OCI-LY1 (cell line): ENCODE measurements around the gene MRPS10.

Experiments used
- H2AFZ ChIP-seq: fragments of 200-600 bp; sonication (generic), shearing (Covaris generic); 2 replicates; pipeline ENCODE4 v1.6.0; 2014; ENCODE audit warnings: antibody characterized with exemption, mild to moderate bottlenecking, low read length
- H3F3A ChIP-seq: fragments of 200-600 bp; sonication (generic), shearing (Covaris generic); 2 replicates; pipeline ENCODE4 v1.6.0; 2014; ENCODE audit warnings: mild to moderate bottlenecking, antibody characterized with exemption, low read length, moderate library complexity; ENCODE audit not compliant: insufficient read depth
- H3K27ac ChIP-seq: fragments of 200-600 bp; sonication (generic); 2 replicates; pipeline ENCODE4 v1.5.1; 2014; ENCODE audit warnings: low read length, mixed run types, mild to moderate bottlenecking, low read depth; ENCODE audit not compliant: poor library complexity, severe bottlenecking
- H3K27me3 ChIP-seq: fragments of 200-600 bp; sonication (generic); 2 replicates; pipeline ENCODE4 v1.6.0; 2014; ENCODE audit warnings: antibody characterized with exemption, mild to moderate bottlenecking, low read length, moderate library complexity; ENCODE audit not compliant: insufficient read depth
- H3K36me3 ChIP-seq: fragments of 200-600 bp; sonication (generic); 2 replicates; pipeline ENCODE4 v1.6.1; 2014; ENCODE audit warnings: mild to moderate bottlenecking, antibody characterized with exemption, low read length, moderate library complexity, mixed read lengths; ENCODE audit not compliant: insufficient read depth
- H3K4me1 ChIP-seq: fragments of 200-600 bp; sonication (generic); 2 replicates; pipeline ENCODE4 v1.5.1; 2014; ENCODE audit warnings: mild to moderate bottlenecking, low read length, moderate library complexity; ENCODE audit not compliant: insufficient read depth, severe bottlenecking
- H3K4me2 ChIP-seq: fragments of 200-600 bp; sonication (generic), shearing (Covaris generic); 2 replicates; pipeline ENCODE4 v1.6.1; 2014; ENCODE audit warnings: low read length
- H3K4me3 ChIP-seq: fragments of 200-600 bp; sonication (generic); 2 replicates; pipeline ENCODE4 v1.5.1; 2014; ENCODE audit warnings: low read length, low read depth, mild to moderate bottlenecking, mixed read lengths; ENCODE audit not compliant: poor library complexity, severe bottlenecking
- H3K79me2 ChIP-seq: fragments of 200-600 bp; shearing (Covaris generic); 2 replicates; pipeline ENCODE4 v1.6.1; 2016; ENCODE audit warnings: mixed run types, low read length, mixed read lengths; ENCODE audit not compliant: insufficient read depth
- H3K9ac ChIP-seq: fragments of 200-600 bp; sonication (generic), shearing (Covaris generic); 2 replicates; pipeline ENCODE4 v1.6.1; 2014; ENCODE audit warnings: mild to moderate bottlenecking, low read length, mixed read lengths
- H3K9me2 ChIP-seq: fragments of 200-600 bp; sonication (generic), shearing (Covaris generic); 2 replicates; pipeline ENCODE4 v1.6.1; 2014; ENCODE audit warnings: low read depth, mild to moderate bottlenecking, low read length, mixed read lengths
- H3K9me3 ChIP-seq: fragments of 200-600 bp; shearing (Covaris generic); 2 replicates; pipeline ENCODE4 v1.6.1; 2014; ENCODE audit warnings: low read length, mixed read lengths
- H4K20me1 ChIP-seq: fragments of 200-600 bp; sonication (generic), shearing (Covaris generic); 2 replicates; pipeline ENCODE4 v1.6.0; 2016; ENCODE audit warnings: mild to moderate bottlenecking, low read length; ENCODE audit not compliant: insufficient read depth
- CTCF ChIP-seq: fragments of 200-600 bp; sonication (generic), shearing (Covaris generic); IDR thresholded peaks from 2 replicates; pipeline ENCODE4 v1.5.1; 2017; ENCODE audit warnings: mild to moderate bottlenecking, antibody characterized with exemption, low read length, moderate library complexity, mixed read lengths
- EZH2 ChIP-seq: fragments of 200-600 bp; sonication (generic), shearing (Covaris generic); IDR thresholded peaks from 2 replicates; pipeline ENCODE4 v1.8.0; 2017; ENCODE audit warnings: borderline replicate concordance, mixed run types, mild to moderate bottlenecking, antibody characterized with exemption, low read length, moderate library complexity, mixed read lengths

The MRPS10 gene

DNA sequence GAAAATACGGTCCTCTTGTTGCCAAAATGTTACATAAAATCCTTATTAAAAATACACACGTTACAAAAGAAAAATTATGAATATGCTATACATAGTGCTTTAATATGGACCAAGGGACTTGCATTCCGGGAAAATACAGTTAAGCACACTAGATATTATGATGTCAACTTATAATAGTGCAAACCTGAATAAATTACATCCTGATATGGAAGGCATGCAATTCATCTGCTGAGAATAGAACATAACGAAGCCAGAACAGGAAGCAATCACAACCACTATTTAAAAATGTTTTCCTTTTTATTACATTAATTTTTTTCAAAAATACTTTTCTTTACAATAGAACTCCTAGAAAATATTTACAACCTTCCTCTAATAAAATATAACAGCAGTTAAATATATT lies 7.8 kb upstream of the MRPS10 start:
- H3K9me3 ChIP-seq = no peaks in the 10 kb centered on the region
- no peaks in the 10 kb centered on the region for H3K36me3 ChIP-seq
- H3K27ac ChIP-seq = no peak overlapping the region

DNA sequence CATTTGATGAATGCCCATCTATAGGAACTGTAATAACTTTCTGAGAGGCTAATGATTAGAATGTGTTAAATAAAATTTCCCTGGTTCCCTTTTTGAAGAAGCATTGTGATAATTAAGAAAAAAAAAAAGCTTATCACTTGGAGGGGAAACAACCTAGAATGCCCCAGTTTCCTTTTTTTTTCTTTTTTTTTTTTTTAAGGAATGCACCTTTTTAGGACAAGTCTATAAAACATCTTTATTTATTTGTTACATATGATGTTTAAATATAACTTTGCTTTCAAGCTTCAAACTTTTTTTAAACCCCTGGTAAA lies 7.3 kb upstream of the MRPS10 start:
- Histone ChIP-seq H3K9ac (no peak overlapping the region), H3K79me2 (no peaks in the 10 kb centered on the region), H3K9me2 (no peaks in the 10 kb centered on the region), H4K20me1 (no peaks in the 10 kb centered on the region), H3K9me3 (no peaks in the 10 kb centered on the region), H3K4me1 (no peaks in the 10 kb centered on the region), H3K36me3 (no peaks in the 10 kb centered on the region), H2AFZ (no peak overlapping the region), H3K27me3 (0 out of 2 replicates have a peak, but pooled peaks cover 4% of the 10 kb centered on the region), H3K4me2 (no peak overlapping the region), H3K4me3 (no peak overlapping the region), H3K27ac (no peak overlapping the region), H3F3A (no peaks in the 10 kb centered on the region)
- TF ChIP-seq CTCF = no peak
- TF ChIP-seq EZH2 = no peak

More for the DNA sequence above, 7.8 kb upstream of the MRPS10 start:
- H2AFZ ChIP-seq = no peak overlapping the region
- no peaks in the 10 kb centered on the region for H4K20me1 ChIP-seq
- no peak overlapping the region for H3K4me3 ChIP-seq
- no peak overlapping the region for H3K9ac ChIP-seq
- H3K4me1 ChIP-seq = no peaks in the 10 kb centered on the region
- no peaks in the 10 kb centered on the region for H3K79me2 ChIP-seq
- H3F3A ChIP-seq = no peaks in the 10 kb centered on the region
- H3K9me2 ChIP-seq = no peaks in the 10 kb centered on the region
- no peak overlapping the region for H3K4me2 ChIP-seq
- TF ChIP-seq CTCF = no peak
- TF ChIP-seq EZH2 = no peak
- 0 out of 2 replicates have a peak, but pooled peaks cover 4% of the 10 kb centered on the region for H3K27me3 ChIP-seq

- Histone ChIP-seq H3K9ac (no peak overlapping the region), H2AFZ (no peak overlapping the region)
- TF ChIP-seq CTCF (no peak), EZH2 (no peak)
Measured at GRCh38 chr6:42224222-42225028, 6.8 kb upstream of the MRPS10 start.

More at GRCh38 chr6:42224222-42225028, 6.8 kb upstream of the MRPS10 start:
- no peaks in the 10 kb centered on the region for H3K36me3 ChIP-seq
- 0 out of 2 replicates have a peak, but pooled peaks cover 4% of the 10 kb centered on the region for H3K27me3 ChIP-seq
- no peaks in the 10 kb centered on the region for H4K20me1 ChIP-seq
- no peaks in the 10 kb centered on the region for H3K9me2 ChIP-seq
- H3K9me3 ChIP-seq = no peaks in the 10 kb centered on the region
- no peaks in the 10 kb centered on the region for H3F3A ChIP-seq
- H3K79me2 ChIP-seq = no peaks in the 10 kb centered on the region
- H3K4me2 ChIP-seq = no peak overlapping the region
- H3K27ac ChIP-seq = no peak overlapping the region
- H3K4me1 ChIP-seq = no peaks in the 10 kb centered on the region
- H3K4me3 ChIP-seq = no peak overlapping the region
